DOHH2 (cell line): ENCODE results near the gene ACOX3.

Source experiments
- CTCF ChIP-seq: fragments of 200-600 bp; sonication (generic); IDR thresholded peaks from one replicate; pipeline ENCODE4 v1.5.1; 2014; ENCODE audit warnings: antibody characterized with exemption, mild to moderate bottlenecking, low read depth, low read length; ENCODE audit not compliant: poor library complexity, severe bottlenecking
- EZH2phosphoT487 ChIP-seq: fragments of 200-600 bp; sonication (generic); IDR thresholded peaks from 2 replicates; pipeline ENCODE4 v1.6.1; 2017; ENCODE audit warnings: borderline replicate concordance, mild to moderate bottlenecking, antibody characterized with exemption, low read length, moderate library complexity, mixed read lengths

- TF ChIP-seq CTCF = no peak
- TF ChIP-seq EZH2phosphoT487 = no peak
Observed at GRCh38 chr4:8350841-8351461, 89.6 kb downstream of the ACOX3 start.
